Heart right ventricle (tissue), 16 donors: ENCODE measurements around the gene PEPD. TPM values are rescaled to one million over a fixed set of nuclear protein-coding genes. Genes with fewer than 3 reads are reported as not detected.

Source experiments
- ATAC-seq, 8 donors: fragments of 200-7000 bp; cut with Tn5 transposase; one replicate each; pipeline ENCODE4 v1.9.1; 2020; ENCODE audit warnings: mild to moderate bottlenecking in 8 of 8, moderate library complexity in 8 of 8, moderate number of reproducible peaks in 1 of 8
- DNase-seq, 2 donors: peaks; one replicate each; pipeline ENCODE4 v3.0.0-alpha.2; 2020
- H3K27ac ChIP-seq, 10 donors: fragments of 200-600 bp; sonication (generic) in 2 of 10; one replicate each; pipeline versions ENCODE4 v1.5.0 to v1.8.0; 2020 to 2022; ENCODE audit warnings: mild to moderate bottlenecking in 3 of 10
- H3K27me3 ChIP-seq, 7 donors: fragments of 200-600 bp; one replicate each; pipeline ENCODE4 v1.8.0; 2021 to 2022; ENCODE audit warnings: mild to moderate bottlenecking in 2 of 7
- H3K36me3 ChIP-seq, 9 donors: fragments of 200-600 bp; sonication (generic) in 1 of 9; one replicate each; pipeline versions ENCODE4 v1.5.0 to v1.8.0; 2020 to 2022; ENCODE audit warnings: mild to moderate bottlenecking in 2 of 9
- H3K4me1 ChIP-seq, 9 donors: fragments of 200-600 bp; sonication (generic) in 1 of 9; one replicate each; pipeline versions ENCODE4 v1.5.0 to v1.8.0; 2020 to 2022; ENCODE audit warnings: mild to moderate bottlenecking in 4 of 9
- H3K4me3 ChIP-seq, 10 donors: fragments of 200-600 bp; sonication (generic) in 2 of 10; one replicate each; pipeline versions ENCODE4 v1.5.0 to v1.8.0; 2020 to 2022; ENCODE audit warnings: mild to moderate bottlenecking in 7 of 10, moderate library complexity in 2 of 10
- H3K9me3 ChIP-seq, 11 donors: fragments of 200-600 bp in 10 of 11; sonication (generic) in 2 of 11; one replicate each; pipeline versions ENCODE4 v1.5.0 to v1.8.0; 2013 to 2022; ENCODE audit warnings: mild to moderate bottlenecking in 2 of 11, control low read depth in 1 of 11, moderate library complexity in 1 of 11
- CTCF ChIP-seq, 9 donors: fragments of 200-600 bp; sonication (generic) in 2 of 9; IDR thresholded peaks; one replicate each; pipeline versions ENCODE4 v1.5.0 to v1.8.0; 2021 to 2022; ENCODE audit warnings: antibody characterized with exemption in 9 of 9, mild to moderate bottlenecking in 5 of 9, moderate library complexity in 1 of 9
- WGBS, 2 donors: extraction: QIAGEN DNeasy Blood & Tissue Kit; methylation state at CpG; one replicate each; pipeline ENCODE4 v1.1.7; 2013; ENCODE audit warnings: inconsistent platforms in 1 of 2; 5-methylcytosine and 5-hydroxymethylcytosine counted together
- intact Hi-C, 10 donors: fragments of 100-400 bp; cut with DNase I; formaldehyde crosslinking; loops; one replicate each; pipeline versions ENCODE4 v1.11.1 to v1.14.2; 2022
- polyA plus RNA-seq, 2 donors: library from polyadenylated mRNA; stranded (reverse); fragments of 200-250 nt; gene quantifications; one replicate each; pipeline ENCODE4 v1.2.3, GENCODE V29; 2013
- total RNA-seq, 10 donors: library from RNA; stranded (reverse); fragmentation: NEBNext Ultra II Directional in 3 of 10; extraction: Animal tissue kit (Norgen Biotek cat#: 25700) in 3 of 10; gene quantifications; one replicate each; pipeline versions ENCODE4 v1.2.1 to v1.2.4, GENCODE V29; 2021 to 2023
- donor health status: Arrhythmogenic right ventricular cardiomyopathy.
- donor health status: ischemic (EF 13 %, LVEDD 7.1; RV severe dilation, severe dysfunction).
- donor health status: healthy with polysubstance abuse.
- donor health status: DM: no; HTN: yes; CAD: no.
- donor health status: DM: no; HTN: no; CAD: no.
- donor health status: ischemic (EF 25% LVEDD 6.9; RV normal size, moderate dysfunction).
- donor health status: ischemic (EF 25% LVEDD 5.7; RV mildly dilated, moderate dysfunction).
- donor health status: healthy.
- donor health status: DM: yes; HTN: yes; CAD: no.
- donor health status: Ischemic cardiomyopathy.
- donor health status: ischemic (EF 35%, LVEDD 5.7; RV mildly dilated, moderate dysfunction).
- donor health status: nonischemic (EF 11% LVEDD 7.7; RV severe dilation, severe dysfunction).
- donor health status: DM: yes; HTN: yes; CAD: no.
- donor health status: PGD.
- donor health status: ischemic (EF 29% LVEDD 5.4; RV normal size, mild dysfunction).
- donor health status: nonischemic (EF 23%, LVEDD 6.1; RV moderate dilation, normal function).

The PEPD gene
- total and polyA plus RNA-seq, 12 donors, result 20.4 to 47.7 (median 26.8) TPM

GRCh38 chr19:33419788-33420130 is 101.8 kb downstream of the PEPD start:
- TF ChIP-seq CTCF (IDR thresholded peaks at IDR 0.05), result no peak
- 63 to 66% methylated on average over 6 of the region's 6 CpGs for WGBS, 2 donors
- DNase-seq (no peak), ATAC-seq (no peak)
- no peak overlapping the region for H3K27ac ChIP-seq
- H3K9me3 ChIP-seq, result no peaks in the 10 kb centered on the region
- H3K4me3 ChIP-seq, result no peak overlapping the region
- intact Hi-C loops, result loop anchor here in 2 of 10 donors (5.0 kb wide), 1 partner anchor 353 kb away; no protein-coding TSS in a partner anchor
- H3K36me3 ChIP-seq, result no peaks in the 10 kb centered on the region
- peaks cover 0 to 8% (median 0%) of the 10 kb centered on the region in 9 donors for H3K4me1 ChIP-seq
- H3K27me3 ChIP-seq, result no peaks in the 10 kb centered on the region

GRCh38 chr19:33418871-33419787 is 102.5 kb downstream of the PEPD start:
- Histone ChIP-seq H3K36me3 (no peaks in the 10 kb centered on the region), H3K9me3 (no peaks in the 10 kb centered on the region), H3K4me3 (no peak overlapping the region), H3K4me1 (peaks cover 0 to 8% (median 0%) of the 10 kb centered on the region in 9 donors), H3K27me3 (no peaks in the 10 kb centered on the region), H3K27ac (no peak overlapping the region)
- WGBS, 2 donors, result 88% methylated on average over 20 of the region's 20 CpGs
- no peak for TF ChIP-seq CTCF (IDR thresholded peaks at IDR 0.05)
- intact Hi-C loops, result loop anchor here in 2 of 10 donors (5.0 kb wide), 1 partner anchor 353 kb away; no protein-coding TSS in a partner anchor
- ATAC-seq (no peak), DNase-seq (no peak)

- intact Hi-C loops, result loop anchor here in 2 of 10 donors (5.0 kb wide), 1 partner anchor 354 kb away; no protein-coding TSS in a partner anchor
- DNase-seq (no peak), ATAC-seq (no peak)
- H3K9me3 ChIP-seq, result no peaks in the 10 kb centered on the region
- H3K36me3 ChIP-seq, result no peaks in the 10 kb centered on the region
- H3K27me3 ChIP-seq, result no peaks in the 10 kb centered on the region
- peaks cover 0 to 8% (median 0%) of the 10 kb centered on the region in 9 donors for H3K4me1 ChIP-seq
- TF ChIP-seq CTCF (IDR thresholded peaks at IDR 0.05), result no peak
- H3K27ac ChIP-seq, result no peak overlapping the region
- 92 to 95% methylated on average over 12 of the region's 12 CpGs for WGBS, 2 donors
- no peak overlapping the region for H3K4me3 ChIP-seq
Measured at GRCh38 chr19:33418461-33418860, 103.1 kb downstream of the PEPD start.

- H3K4me1 ChIP-seq, result peaks cover 0 to 8% (median 0%) of the 10 kb centered on the region in 9 donors
- H3K9me3 ChIP-seq, result no peaks in the 10 kb centered on the region
- whole genome bisulfite sequencing, 2 donors, result 92 to 96% methylated on average over 14 of the region's 14 CpGs
- H3K27me3 ChIP-seq, result no peaks in the 10 kb centered on the region
- ATAC-seq, result no peak
- no peak for TF ChIP-seq CTCF (IDR thresholded peaks at IDR 0.05)
- no peak overlapping the region for H3K27ac ChIP-seq
- H3K4me3 ChIP-seq, result no peak overlapping the region
- DNase-seq, result no peak
- H3K36me3 ChIP-seq, result no peaks in the 10 kb centered on the region
- intact Hi-C loops, result loop anchor here in 2 of 10 donors (5.0 kb wide), 1 partner anchor 355 kb away; no protein-coding TSS in a partner anchor
Measured at GRCh38 chr19:33417751-33418150, 103.8 kb downstream of the PEPD start.
